Stimulated activated CD8-positive, alpha-beta memory T cell treated with anti-CD3 and anti-CD28 coated beads, Interleukin-15, amount 100 ng/mL, for 4 hours (primary cell): Measurements from ENCODE around the gene OVOL2.

Experiments used
- DNase-seq, 2 donors: peaks; one replicate each; pipeline ENCODE4 v3.0.0-alpha.2; 2020; ENCODE audit warnings: low read depth in 2 of 2

Gene OVOL2

DNA sequence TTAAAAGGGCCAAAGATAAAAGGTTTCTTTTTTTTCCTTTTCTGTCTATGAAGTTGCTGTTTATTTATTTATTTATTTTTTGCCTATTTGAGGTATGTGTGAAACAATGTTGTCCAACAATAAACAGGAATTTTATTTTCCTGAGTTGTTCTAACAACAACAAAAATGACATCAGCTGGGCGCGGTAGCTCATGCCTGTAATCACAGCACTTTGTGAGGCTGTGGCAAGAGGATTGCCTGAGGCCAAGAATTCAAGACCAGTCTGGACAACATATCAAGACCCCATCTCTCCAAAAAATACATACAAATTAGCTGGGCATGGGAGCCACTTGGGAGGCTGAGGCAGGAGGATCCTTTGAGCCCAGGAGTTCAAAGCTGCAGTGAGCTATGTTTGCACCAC is 44.8 kb downstream of the OVOL2 start:
- DNase-seq, result no peak

DNA sequence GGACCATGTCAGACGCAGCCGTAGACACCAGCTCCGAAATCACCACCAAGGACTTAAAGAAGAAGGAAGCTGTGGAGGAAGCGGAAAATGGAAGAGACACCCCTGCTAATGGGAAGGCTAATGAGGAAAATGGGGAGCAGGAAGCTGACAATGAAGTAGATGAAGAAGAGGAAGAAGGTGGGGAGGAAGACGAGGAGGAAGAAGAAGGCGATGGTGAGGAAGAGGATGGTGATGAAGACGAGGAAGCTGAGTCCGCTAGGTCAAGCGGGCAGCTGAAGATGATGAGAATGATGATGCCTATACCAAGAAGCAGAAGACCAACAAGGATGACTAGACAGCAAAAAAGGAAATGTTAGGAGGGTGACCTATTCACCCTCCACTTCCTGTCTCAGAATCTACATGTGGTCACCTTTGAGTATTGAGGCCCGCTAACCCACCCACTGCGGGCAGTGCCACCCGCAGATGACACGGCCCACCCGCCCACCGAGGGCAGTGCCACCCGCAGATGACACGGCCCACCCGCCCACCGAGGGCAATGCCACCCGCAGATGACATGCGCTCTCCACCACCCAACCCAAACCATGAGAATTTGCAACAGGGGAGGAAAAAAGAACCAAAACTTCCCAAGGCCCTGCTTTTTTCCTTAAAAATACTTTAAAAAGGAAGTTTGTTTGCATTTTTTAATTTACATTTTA is 45.6 kb downstream of the OVOL2 start:
- no peak for DNase-seq

DNA sequence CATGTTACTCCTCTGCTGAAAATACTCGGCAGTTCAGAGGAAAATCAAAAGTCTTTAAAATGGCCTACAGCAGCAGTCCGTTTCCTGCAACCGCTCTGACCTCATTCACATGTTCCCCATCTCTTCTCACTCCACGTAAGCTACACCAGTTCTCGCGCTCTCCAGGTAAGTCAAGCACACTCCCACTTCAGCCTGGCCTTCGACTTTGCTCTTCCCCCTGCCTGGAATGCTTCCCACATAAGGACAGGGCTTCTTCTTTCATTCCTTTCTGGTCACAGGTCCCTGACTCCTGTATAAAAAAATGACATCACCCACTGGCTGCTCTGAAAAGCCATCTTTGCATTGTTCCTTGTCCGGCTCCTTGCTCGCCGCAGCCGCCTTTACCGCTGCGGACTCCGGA is 46.2 kb downstream of the OVOL2 start:
- DNase-seq, result no peak

DNA sequence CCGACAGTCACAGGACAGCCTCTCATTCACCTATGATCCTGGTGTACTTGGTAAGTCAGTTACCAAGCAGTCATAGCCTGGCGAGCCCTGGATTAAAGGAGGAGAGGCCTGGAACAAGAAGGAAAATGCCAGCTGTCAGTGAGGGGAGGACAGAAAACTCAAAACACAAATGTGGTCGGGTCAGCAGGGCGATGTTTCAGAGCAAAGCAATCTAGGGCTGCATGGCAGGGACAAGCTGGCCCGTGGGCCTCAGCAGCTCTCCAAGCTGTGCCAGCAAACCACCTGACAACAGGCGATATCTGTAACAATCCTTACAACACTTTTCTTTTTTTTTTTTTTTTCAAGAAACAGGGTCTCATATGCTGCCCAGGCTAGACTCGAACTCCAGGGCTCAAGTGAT is 48.6 kb downstream of the OVOL2 start:
- no peak for DNase-seq

DNA sequence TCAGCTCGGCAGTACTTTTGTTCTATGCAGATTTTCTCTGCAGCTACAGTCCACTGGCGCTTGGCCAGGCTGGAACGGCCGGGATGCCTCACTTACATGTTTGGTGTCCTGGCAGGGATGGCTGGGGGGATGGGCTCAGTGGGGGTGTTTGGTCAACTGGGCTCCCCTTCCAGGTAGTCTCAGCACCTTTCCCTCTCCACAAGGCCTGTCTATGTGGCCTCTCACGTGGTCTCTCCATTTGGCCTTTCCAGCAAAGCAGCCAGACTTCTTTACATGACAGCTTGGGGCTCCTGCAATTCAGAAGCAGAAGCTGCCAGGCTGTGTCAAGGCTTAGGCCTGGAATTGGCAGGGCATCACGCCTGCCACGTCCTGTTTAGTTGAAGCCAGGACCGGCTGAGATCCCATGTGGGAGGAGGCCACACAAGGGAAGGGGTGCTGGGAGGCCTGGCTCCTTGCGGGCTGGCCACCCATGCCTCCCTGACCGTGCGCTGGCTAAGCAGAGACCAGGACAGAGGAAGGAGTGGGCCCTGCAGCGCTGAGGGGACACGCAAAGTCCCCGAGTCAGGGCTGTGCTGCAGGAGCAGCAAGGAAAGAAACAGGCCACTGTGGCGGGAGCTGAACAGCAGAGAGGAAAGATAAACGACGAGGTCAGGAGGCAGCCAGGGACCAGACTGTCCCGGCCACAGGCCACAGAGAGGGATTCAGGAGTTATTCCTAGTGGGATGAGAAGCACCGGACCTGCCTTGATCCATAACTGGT is 50.0 kb downstream of the OVOL2 start:
- no peak for DNase-seq

DNA sequence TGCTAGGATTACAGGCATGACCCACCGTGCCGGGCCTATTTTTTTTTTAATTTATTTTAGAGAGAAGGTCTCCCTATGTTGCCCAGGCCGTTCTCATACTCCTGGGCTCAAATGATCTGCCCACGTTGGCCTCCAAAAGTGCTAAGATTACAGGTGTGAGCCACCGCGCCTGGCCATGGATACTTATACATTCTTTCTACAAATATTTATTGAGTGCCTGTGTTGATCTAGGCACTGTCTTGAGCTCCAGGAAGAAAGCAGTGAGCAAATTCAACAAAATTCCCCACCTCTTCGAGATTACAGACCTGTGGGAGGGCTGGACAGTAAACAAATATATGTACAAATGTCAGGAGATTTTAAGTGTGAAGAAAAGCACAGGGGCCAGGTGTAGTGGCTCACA is 51.0 kb downstream of the OVOL2 start:
- DNase-seq, result no peak

DNA sequence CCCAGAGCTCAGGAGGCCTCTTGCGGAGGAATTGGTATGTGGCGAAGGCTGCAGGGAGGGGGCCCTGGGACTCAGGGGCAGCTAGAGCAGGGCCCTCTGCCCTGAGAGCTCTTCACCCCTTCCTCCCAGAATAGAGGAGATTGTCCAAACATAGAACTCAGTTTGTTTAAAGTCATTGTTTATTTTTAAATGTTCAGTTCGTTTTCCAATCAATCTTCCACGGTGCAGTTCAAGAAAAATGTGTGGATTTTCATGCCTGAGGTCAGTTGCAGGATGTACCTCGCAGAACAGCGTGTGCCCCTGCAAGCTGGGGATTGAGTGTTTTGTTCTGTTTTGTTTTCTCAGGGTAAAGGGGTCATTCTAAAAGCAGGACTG is 51.7 kb downstream of the OVOL2 start:
- no peak for DNase-seq

DNA sequence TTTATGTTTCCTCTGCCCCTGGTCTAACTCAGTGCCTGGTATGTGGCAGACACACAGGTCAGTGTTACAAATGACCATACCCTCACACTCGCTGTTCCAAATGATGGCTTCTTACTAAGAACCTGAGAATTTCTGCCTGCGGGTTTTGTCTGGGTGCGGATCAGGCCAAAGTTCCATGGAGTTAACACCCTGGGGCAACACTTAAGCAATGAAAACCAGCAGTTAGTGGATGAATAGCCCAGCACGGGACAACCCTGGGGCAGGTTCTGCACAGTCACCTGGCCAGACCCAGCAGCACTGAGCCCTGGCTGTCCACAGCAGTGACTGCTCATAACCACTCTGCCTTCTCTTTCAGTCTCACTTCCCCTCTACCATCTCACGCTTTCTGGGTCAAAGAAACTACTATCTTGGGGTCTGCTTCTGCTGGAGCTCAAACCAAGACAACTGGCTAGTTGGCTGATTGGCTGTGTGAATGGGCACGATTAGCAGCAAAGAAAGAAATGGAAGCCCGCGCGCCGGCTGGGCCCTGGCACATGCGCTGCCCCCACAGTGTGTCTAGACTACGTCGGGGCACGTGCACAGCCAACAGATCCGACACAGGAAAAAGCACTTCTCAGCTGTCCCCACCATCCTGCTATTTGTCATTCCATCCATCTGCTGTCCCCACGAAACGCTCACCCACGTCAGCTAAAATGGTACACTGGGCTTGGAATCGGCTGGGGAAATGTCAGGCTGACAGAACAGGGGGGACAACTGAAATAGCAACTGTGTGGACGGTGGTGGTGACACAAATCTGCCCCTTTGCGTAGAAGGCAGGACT is 52.3 kb downstream of the OVOL2 start:
- DNase-seq, result no peak

DNA sequence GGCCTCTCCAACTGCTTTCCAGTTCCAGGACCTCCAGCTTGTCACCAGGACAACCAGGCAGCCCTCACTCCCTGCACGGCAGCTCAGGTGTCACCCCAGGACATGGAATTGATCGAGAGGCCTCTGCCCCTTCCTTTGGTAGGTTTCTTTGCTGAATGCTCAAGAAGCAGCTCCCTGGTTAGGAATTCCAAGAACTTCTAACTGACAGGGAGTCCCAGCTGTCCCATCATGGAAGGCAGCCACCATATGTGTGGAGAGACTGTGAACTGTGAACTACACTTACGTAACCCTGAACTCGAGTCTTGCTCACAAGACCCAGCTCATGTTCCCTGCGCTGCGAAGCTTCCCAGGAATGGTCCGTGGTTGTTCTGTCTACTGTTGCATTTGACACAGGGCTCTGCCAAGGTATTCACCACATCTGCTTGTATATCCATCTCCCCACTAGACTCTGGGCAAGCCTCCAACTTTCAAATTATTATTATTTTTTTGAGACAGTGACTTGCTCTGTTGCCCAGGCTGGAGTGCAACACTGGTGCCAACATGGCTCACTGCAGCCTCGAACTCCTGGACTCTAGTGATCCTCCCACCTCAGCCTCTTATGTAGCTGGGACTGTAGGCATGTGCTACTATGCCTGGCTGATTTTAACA is 53.2 kb downstream of the OVOL2 start:
- DNase-seq, result no peak

DNA sequence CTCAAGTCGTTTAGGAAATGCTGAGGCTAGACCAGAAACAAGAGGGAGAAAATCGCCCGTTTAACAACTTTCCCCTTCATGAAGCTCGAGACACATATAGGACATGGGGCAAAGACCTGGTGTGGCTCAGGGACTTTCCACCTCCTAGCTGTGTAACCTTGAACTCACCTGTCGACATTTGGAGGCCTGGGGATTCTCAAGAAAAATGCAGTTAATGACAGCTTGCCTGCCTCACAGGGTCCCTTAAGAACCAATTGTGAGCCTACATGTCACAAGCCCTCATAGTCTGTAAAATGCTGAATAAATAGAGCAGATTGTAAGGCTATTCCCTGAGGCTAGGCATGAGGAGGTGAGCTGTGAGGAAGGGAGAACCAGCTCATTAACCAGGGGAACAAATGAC is 53.8 kb downstream of the OVOL2 start:
- DNase-seq, result no peak

DNA sequence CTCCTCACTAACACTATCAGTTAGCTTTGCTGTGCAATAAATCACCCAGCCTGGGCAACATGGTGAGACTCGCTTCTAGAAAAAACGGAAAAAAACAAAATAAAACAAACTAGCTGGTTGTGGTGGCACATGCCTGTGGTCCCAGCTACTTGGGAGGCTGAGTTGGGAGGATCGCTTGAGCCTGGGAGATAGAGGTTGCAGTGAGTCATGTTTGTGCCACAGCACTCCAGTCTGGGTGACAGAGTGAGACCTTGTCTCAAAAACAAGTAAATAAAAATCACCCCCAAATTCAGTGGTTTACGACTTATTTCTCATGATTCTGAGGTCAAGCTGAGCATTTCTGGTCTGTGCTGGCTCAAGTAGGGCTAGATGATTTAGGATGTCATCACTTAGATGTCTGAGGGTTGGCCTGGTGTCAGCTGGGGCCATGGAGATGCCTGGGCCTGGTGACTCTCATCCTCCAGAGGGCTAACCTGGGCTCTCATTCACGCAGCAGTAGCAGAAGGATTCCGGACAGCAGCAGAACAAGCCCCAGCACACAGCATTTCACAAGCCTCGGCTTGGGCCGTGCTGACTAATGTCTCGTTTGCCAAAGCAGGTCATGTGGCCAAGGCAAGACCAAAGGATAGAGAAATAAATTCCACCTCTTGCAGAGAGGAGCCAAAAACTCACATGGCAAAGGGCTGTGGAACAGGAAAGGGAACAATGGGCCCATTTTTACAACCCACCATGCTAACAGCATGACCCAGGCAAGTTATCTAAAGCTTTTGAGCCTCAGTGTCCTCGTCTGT is 56.4 kb downstream of the OVOL2 start:
- no peak for DNase-seq

DNA sequence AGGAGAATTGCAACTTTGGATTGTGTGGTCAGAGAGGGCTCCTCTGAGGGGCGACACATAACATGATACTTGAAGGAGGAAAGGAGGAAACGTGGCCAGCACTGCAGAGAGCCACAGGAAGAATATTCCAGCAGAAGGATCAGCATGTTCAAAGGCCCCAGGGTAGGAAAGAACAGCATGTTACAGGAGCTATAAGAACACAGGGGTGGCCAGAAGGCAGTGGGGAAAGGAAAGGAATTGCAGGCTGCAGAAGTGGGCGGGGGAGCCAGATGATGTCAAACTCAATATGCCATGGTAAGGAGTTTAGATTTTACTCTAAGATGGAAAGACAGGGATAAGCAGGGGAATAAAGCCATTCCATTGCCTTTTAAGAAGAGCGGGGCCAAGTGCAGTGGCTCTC is 58.1 kb downstream of the OVOL2 start:
- no peak for DNase-seq

DNA sequence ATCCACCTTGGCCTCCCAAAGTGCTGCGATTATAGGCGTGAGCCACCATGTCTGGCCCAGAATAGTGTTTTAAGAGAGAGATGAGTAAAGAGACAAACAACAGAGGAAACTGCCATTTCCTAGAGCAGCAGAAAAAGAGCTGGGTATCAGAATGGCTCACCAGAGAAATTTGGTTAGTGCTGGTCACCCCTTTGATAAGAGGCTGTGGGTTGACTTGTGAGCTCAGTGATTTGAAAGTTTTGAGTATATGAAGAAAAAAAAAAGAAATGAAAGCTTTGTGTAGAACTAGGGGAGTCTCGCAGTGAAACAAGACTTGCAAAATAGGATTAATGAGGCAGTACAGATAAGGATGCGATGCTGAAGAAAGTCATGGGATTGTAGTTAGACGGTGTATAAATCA is 59.3 kb downstream of the OVOL2 start:
- DNase-seq, result no peak

DNA sequence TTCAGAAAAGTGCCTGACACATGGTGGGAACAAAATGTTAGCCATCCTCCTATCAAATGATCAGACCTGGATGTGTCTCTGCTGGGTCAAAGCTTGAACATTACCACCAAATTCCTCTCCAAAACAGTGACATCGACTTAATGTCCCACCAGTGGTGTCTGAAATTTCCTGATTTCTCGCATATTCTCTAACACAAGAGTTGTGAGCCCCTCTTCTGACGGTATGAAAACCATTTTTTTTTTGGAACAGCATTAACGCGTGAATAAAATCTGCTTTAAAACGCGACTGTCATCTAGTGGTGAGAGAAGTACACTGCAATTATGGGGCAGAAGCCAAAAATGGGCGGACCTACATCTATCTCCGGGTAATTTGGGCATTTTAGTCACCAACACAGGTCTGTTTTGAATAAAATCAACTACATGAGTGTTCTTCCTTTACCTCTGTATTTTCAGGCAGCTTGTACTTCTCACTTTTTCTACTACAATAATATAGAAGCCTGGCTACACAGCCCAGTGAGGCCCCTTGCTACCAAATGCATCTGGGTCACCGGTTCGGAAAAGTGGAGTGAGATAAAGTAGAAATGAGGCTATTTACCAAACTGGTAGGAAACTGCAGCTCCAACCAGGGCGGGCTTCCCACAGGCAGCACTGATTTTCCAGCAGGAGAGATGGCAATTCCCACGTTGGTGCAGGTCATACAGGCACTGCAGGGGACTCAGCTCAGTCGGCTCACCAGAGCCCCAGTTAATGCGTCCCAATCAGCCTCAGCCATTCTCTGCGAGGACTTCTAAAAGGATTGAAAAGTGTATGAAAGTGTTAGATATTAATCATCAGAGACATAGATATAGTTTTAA is 61.5 kb downstream of the OVOL2 start:
- DNase-seq, result no peak

DNA sequence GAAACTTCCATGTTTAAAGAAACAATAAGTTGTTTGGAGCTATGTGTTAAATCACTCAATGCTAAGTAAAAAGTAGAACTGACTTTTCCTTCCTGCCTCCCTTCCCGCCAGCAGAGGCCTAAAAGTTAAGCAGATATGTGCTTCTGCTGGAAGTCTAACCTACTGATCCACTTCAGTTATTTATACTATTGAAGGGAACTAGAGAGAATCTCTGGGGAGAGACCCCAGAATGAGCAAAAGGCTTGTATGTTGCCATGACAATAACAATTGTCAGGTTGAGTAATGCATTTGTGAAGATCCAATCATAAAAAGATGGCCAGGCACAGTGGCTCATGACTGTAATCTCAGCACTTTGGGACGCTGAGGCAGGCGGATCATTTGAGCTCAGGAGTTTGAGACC is 64.2 kb downstream of the OVOL2 start:
- DNase-seq, result no peak

DNA sequence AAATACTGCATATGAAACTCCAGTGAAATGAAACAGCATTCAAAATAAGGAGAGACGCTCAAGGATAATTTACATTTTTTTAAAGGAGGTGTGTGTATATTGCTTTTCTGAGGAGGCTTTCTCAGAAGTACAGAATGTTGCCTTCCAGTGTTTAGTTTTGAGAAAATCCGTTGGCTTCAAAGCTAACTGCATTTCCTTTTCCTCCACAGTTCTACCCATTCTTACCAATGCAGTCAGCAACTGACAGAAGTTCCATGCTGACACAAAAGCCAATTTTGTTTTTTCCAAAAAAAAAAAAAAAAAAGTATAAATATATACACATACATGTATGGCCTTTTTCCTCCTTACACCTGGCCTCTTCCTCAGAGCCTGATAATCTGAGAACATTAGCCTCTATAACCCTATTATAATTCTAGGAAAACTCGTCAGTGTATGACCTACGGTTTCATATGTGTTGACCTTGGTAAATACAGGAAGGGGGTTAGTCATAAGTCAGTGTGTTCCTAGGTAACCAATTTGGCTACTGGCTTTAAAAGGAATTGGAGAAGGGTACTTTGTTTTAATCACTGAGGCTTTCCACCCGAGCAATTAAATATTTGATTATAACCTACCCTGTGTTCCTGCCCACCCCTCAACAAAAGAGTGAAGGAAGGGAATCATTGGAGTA is 64.7 kb downstream of the OVOL2 start:
- DNase-seq, result no peak

DNA sequence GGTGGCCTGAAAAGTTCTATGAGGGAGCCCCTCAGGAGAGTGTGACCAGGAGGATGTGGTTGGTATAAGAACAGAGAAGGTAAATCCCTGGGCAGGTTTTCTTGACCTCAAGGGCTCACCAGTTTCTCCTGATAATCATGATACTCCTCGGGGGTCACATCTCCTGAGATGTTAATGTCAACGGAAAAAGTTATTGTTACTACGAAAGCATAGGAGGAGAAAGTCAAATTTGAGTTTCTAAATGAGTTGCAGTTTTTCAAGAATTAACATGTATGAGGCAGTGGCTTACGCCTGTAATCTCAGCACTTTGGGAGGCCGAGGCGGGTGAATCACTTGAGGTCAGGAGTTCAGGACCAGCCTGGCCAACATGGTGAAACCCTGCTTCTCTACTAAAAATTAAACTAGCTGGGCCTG is 65.5 kb downstream of the OVOL2 start:
- DNase-seq, result no peak

DNA sequence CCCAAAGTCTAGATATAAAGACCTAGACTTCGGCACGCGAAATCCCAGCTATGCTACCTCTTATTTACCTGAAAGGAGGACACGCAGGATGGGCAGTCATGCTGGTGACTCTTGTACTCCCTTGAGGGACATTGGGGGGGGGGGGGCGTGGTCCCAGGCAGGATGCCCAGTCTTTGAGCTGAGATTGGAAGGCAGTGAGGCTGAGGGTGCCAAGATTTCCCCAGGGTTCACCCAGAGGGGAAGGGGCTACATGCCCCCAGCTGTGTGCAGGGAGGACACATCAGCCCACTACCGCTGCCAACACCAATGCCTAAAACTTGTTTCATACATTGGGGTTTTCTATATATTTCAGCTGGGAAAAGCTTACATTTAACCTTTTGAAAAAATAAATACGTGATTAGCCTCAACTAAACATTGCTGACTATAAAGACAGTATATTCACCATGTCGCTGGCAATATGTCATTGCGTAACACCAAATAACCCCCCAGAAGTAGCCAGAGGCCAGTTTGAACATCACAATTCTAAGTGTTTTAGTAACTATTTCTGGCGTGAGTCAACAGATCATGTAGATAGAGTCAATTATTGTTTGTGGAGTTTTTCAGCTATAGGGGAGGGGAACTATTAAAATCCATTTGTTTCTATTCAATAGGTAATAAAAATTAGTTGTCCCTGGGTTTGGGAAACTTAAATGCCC is 67.3 kb downstream of the OVOL2 start:
- no peak for DNase-seq

DNA sequence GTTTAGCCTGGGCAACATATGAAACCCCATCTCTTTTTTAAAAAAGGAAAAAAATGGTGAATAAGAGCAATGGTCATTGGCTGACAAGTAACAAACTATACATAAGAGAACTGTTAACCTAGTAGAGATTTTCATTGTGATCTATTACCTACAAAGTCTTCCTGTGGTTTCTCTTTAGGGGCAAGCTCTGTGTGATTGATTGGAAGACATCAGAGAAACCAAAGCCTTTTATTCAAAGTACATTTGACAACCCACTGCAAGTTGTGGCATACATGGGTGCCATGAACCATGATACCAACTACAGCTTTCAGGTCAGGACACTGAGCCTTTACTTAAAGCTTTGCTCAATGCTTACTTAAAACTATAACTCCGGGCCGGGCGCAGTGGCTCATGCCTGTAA is 69.7 kb downstream of the OVOL2 start:
- no peak for DNase-seq
